Fibroblast of lung (primary cell): ENCODE data around the gene SLC16A8.

Source experiments
- CTCF ChIP-seq, 2 donors: IDR thresholded peaks in 1 of 2; conservative IDR thresholded peaks in 1 of 2; 1 replicate in 1 of 2; 2 replicates in 1 of 2; pipeline ENCODE4 v1.5.1; 2011 to 2012; ENCODE audit warnings: low read length in 2 of 2, control low read depth in 1 of 2, inconsistent platforms in 1 of 2, low read depth in 1 of 2, mild to moderate bottlenecking in 1 of 2
- EZH2 ChIP-seq: IDR thresholded peaks from 2 replicates; pipeline ENCODE4 v1.5.1; 2012; ENCODE audit warnings: low read length, control low read depth, mild to moderate bottlenecking; ENCODE audit errors: missing control alignments

- TF ChIP-seq CTCF (conservative IDR thresholded peaks at IDR 0.05 in 1 of 2, IDR thresholded peaks at IDR 0.05 in 1 of 2; ENCODE audit: low read depth in 1 of 2, low read length in 2 of 2) (no peak), EZH2 (no peak)
Observed at GRCh38 chr22:38129856-38130255, 45.9 kb upstream of the SLC16A8 start.
